GM19023 (cell line): Measurements from ENCODE around the gene MLPH.

Source experiments
- ATAC-seq: cut with Tn5 transposase; IDR thresholded peaks from one replicate; pipeline ENCODE4 v1.9.1; 2021; ENCODE audit warnings: mild to moderate bottlenecking, moderate library complexity; ENCODE audit not compliant: unreplicated experiment

MLPH gene

DNA sequence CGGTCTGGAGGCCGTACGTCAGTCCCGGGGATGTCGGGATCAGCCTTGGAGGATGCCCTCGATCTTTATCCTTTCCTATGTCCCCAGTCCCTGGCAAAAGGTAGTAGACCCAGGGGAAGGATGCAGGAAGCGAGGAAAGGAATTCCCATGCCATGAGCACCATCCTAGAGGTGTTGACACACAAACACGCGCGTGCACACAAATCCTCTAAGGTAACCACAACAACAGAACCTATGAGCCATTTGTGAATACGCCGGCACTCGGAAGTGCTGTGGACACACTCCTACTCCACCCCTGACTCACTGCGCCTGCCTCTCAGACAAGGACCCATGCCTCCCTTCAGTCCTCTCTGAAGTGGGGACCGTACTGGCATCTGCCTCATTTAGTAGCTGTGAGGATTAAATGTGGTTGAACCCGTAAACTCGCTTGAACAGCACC lies 11.3 kb upstream of the MLPH start:
- no peak for ATAC-seq

DNA sequence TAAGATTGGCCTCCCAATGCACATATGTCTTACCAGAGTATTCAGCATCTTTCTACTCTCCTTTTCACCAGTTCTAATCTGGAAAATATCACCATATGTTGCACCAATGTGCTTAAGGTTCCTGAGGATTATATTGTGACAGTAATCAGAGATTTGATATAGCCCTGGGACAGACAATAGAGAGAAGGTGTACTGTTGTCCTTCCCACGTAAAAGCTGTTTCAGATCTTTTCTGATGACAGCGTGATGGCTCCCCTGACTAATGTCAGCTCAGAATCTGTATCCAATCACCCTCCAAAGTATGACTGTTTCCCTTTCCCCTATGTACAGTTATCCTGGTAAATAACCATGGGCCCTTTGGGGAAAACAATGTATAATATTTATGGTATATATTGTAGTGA lies 9.0 kb upstream of the MLPH start:
- no peak for ATAC-seq

DNA sequence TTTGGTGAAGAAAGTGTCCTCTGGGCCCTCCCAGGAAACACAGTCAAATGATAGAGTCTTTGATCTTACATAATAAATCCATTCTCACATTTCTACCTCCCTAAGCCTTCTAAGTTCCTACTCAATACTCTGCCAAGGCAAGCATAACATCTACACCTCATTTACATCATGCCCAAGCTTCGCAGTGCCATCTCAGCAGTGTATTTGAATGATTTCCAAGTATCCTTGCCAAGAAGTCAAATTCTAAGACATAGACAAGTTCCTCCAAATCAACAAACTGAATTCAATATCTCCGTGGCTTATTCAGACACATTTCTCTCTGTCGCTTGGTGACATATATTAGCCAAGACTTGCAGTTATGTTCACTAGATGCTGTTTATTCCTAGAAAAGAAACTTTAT lies 8.1 kb upstream of the MLPH start:
- ATAC-seq: no peak

DNA sequence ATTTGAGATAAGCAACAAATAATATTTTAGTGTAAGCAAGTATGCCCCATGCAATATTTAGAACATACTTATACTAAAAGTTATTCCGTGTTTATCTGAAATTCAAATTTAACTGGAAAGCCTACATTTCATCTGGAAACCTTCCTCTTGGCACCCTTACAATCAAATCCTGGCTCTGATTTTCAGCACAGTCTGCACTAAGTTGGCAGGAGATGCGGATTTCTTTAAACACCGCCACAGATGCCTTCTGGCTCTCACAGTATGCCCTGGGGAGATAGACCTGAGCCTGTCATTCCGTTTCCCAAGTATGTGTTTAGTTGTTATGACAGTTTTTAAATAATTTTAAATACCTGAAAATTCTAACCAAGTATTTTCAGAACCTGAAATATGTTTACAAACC lies 7.3 kb upstream of the MLPH start:
- no peak for ATAC-seq

DNA sequence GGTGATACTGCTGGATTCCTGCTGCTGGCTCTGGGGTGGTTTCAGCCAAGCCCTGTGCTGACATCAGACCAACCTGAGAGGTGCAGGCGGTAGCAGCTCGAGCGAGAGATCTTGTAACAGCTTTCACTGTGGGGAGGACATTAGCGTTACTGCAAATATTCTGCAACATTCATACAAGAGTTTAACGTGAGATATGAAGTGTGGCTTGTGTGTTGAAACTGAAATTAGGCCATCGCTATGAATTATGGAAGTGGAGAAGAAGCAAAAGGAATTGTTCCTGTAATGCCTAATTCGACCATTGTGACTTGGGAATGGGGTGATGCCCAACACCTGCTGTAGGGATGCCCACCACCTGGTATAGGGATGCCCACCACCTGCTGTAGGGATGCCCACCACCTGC lies 6.5 kb upstream of the MLPH start:
- ATAC-seq: no peak

DNA sequence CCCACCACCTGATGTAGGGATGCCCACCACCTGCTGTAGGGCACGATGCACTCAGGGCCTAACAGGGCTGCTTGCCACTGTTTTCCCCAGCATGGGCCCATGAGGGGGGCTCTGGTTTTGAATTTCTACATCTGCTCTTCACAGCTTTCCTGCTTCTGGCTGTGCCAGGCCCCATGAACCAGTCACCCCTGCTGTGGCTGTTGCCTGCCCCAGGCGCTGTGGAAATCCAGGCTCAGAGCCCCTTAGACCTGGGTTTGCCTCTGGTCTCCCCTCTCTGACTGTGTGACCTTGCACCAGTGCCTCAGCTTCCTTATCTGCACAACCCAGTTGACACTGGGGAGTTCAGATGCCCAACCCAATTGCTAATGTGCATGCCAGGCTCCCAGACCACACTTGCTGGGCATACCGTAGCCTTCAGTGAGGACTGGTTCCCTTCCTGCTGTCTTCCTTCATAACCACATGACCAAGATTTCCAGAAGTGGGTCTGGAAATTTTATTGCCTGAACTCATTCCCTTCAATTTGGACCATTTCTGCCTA lies 6.0 kb upstream of the MLPH start:
- no peak for ATAC-seq

DNA sequence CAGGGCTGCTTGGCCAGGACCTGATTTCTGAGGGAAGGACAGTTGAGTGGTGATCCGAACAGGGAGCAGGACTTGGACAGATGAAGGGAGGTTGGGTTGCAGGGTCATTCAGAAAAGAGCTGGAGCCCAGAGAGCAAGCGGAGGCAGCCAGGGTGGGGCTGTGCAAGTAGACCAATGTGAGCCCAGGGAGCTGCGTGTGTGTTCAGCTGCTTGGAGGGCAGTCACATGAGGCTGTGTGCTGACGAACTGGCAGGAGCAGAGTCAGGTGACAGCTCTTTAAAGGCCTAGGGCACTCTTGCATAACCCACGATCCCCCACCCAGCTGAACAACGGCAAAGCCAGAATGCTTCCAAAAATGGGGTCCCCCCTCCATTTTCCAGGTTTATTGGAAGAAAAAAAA lies 4.6 kb upstream of the MLPH start:
- ATAC-seq: no peak

DNA sequence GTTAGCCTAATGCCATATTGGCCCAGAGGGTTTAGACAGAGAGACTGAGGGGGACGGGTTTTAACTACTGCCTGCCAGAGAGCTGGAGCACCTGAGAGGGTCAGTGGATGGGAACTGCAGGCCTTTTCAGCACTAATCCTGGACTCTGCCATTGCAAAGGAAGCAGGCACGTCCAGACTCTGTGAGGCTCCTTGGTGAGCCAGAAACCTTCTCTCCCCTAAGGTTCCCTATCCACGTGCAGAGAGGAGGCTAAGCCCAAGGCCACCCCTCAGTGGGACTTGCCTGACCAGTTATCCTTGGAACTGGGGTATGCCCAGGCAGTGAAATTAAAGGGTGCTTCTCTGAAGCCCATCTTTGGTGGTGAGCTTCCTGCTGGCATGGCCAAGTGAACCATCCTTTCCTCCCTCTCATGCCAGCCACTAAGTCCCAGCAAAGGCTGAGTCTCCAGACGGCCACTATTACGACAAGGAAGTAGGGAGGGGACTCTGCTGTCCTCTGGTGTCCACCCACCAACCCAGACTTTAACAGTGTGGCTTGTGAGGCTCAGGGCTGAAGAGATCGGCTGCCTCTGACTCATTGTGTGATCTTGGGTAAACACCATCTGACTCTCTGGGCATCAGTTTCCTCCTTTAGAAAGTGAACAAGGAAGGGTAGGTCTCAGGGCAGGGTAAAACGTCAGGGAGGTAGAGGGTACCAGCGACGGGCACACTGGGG lies 3.9 kb upstream of the MLPH start:
- ATAC-seq: no peak

DNA sequence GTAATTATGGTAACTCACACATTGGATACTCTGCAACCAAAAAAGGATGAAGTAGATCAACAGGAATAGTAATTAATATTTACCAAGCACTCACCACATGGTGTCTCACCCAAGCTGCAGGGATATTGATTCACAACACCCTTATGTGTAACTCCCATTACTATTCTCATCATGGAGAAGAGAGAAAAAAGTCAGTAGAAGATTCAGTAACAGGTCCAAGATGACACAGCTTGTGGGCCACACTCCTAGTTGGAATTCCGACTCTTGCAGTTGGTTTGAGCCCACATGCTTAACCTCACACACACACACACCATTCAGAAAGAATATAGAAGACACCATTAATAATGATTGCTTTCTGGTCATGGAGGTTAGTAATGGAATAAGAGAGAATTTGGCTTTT lies 1.7 kb upstream of the MLPH start:
- no peak for ATAC-seq

DNA sequence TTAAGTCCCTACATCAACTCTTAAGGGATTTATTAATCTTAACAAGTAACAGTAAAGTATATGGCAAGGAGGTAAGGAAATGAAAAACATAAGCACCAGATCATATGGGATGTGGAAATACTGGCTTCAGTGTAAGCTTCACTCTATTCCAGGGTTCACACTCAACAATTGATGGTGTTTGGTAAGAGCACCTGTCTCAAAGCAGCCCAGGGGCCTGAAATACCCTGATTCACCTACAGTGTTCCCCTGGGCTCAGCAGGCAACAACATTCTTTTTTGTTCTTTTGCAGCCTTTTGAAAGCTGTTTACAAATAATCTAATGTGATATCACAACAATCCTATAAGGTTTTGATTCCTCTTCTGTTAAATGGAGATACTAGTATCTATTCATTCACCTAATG lies 1.2 kb upstream of the MLPH start:
- no peak for ATAC-seq

DNA sequence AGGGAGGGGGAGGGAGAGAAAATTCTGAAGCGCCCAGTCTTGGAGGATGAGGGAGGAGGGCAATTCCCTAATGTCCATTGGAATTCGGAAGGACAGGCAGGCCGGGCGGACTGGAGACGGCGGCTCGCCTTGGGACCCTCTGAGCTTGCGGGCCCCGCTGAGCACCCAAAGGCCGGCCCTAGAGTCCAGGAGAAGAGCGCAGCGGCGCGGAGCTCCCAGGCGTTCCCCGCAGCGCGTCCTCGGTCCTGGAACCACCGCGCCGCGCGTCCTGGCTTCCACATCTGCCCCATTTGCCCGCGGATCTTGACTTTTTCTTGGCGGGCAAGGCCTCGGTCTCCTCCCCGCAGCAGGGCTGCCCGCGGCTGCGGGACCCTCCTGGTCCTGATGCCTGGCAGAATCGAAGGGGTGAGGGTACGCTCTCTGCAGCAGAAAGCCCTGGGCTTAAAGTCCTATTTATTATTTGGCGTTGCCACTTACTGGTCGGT lies 675 bp upstream of the MLPH start:
- no peak for ATAC-seq

DNA sequence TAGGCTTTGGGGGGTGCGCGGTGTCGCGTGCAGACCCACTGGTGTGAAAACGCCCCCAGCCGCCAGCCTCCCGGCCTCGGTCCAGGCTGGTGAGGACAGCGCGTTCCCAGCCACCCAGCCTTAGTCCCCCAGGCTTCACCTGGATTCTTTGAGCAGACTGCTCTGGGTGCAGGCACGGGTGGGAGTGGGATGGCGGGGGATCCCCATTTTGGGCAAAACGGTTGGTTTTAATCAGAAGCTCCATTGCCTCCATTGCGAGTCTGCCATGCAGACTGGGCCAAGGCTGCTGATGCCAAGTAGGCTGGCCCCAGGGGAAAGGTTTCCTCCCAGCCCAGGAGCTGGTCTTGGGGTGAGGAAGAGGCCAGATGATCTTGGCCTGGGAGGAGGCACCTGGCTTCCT lies 445 bp downstream of the MLPH start:
- ATAC-seq: no peak

DNA sequence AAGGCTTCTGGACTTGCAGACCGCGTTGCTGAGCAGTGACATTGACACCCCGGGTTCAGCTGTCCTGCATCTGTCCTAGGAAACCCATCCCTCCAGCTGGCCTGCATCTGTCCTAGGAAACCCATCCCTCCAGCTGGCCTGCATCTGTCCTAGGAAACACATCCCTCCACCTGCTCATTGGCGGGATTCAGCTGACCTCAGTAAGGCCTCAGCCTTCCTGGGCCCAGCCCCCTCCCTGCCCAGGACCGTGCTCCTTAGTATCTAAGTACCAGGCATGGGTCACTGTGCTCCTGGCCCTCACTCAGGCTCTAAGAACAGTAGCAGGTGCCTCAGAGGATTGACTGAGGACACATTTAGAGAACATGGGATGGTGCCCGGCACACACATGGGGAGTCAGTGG lies 1.2 kb downstream of the MLPH start:
- no peak for ATAC-seq

DNA sequence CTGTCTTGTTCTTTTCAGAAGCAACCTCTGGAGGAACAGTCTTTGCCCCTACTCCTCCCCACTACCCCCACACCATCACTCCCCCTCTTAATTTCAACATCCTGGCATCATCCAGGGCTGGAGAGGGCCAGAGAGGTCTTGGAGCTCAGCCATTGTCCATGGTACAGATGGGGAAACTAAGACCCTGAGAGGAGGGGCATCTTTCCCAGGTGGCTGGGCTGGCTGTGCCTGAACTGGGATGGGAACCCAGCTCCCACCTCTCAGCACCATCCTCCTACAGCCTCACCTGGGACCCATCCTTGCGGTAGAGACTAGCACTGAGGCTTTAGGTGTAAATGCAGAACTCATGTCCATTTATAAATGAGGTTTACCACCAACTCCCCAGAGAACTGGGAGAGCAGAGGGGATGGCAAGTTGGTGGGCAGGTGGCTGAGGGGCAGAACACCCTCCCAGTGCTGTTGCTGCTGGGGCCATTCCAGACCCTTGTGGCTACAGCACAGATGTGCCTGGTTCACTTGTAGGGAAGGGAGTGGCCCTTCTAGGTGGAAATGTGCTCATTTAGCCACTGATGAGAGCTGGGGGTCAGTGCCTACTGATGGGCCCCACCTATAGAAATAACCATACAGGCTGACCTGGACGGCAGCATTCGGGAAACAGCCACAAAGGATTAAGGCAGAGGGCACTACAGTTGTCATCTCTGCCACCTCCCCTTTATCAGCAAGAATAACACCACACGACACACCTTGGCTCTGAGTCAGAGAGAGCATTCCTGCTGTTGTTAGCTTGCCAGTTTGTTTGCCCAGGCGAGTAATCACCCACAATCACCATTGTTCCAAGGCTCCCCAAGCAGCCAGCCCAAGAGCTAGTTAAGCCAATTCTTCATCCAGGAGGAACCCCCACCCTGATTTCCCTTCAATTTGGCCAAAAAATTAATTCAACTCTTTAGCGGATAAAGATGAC lies 2.1 kb downstream of the MLPH start:
- ATAC-seq: no peak

DNA sequence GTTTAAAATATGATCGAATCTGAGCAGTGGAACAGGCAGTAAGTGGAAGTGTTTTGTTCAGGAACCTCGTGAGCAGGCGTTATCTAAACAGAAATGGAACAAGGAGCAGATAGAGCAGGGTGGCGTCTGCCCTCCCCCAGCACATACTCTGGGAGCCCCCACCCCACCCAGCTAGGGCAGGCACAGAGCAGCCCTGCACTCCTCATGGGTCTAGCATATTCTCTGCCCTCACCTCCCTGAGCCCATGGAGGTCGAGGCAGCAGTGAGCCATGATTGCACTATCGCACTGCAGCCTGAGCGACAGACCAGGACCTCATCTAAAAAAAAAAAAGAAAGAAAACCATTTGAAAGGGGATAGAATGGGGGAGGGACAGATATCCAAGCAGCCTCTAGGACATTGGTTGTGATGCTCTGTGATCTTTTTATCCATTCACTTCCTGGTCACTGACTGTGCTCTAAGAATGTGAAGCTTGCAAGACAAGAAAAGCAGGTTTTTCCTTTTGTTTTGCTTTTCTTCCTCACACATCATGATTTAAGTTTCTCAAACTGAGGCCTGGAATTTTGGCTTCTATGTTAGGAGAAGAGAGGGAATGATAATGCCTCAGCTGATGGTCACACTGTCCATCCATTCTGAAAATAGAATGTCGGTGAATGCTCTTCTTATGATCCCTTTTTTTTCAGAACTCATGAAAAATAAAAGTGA lies 3.1 kb downstream of the MLPH start:
- ATAC-seq: no peak

DNA sequence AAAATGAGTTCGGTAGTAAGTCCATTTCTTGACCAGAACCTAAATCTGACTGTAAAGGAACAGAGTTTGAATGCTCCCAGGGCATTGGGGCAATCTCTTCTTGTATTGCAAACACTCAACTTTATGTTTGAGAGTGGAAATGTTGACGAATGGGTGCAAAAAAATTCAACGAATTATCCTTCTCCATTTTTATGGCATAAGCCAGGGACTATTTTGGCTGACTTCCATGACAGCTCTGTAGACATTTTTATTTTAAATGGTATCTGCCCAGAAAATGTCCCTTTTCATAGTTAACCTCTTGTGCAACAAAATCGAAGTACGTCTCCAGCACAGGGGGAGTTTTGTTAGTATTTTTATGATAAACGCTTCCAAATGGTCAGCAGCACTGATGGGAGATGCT lies 3.7 kb downstream of the MLPH start:
- no peak for ATAC-seq

DNA sequence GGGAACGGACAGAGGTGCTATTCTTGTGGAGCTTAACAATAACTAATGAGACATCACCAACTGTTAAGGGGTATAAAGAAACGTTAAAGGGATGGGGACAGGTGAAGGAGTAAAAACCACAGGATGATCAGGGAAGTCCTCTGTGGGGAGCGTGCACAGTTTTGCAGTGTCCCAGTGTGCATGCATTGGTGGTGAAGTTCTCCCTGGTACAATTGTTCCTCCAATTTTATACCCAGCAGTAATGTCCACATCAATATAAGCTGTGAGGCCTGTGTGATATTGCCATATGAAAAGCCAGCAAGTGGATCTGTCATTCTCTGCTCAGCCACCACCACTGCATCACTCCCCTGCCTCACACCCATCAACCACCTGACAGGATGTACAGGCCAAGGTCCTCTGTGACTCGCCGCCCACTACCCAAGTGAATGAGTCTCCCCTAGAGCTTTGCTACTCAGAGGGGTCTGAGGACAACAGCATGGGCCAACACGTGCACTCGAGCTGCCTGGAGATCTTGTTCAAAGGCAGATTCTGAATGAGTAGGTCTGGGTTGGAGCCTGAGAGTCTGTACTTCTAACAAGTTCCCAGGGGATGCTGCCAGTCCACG lies 4.6 kb downstream of the MLPH start:
- ATAC-seq: no peak

DNA sequence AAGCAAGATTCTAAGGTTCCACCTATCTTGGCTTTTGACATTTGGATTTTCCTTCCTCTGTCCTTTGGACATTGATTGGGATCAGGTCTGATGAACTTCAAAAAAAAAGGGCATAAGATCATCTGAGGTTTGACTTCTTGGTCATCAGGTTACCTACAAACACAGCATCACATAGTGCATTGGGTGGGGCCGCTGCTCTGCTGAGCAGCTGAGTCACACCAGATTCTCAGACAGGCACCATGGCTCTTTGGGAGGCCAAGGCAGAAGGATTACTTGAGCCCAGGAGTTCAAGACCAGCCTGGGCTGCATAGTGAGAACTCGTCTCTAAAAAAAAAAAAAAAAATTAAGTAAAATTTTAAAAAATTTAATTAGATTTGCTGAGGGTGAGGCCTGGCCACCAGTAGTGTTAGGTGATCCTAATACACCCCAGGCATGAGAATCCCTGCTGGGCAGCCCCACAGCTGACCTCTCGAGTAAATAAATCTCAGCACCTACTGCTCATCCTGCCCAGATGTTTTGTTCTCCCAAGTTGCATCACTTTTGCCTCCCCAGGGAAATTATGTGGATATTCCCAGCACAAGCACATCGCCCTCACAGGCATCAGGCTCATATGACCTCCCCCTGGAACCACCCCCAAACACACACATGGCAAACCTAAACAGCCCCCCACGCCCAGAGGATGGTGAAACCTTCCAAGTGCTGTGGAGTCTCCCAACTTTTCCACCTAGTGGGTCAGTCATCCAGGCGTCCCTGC lies 5.3 kb downstream of the MLPH start:
- ATAC-seq: no peak

DNA sequence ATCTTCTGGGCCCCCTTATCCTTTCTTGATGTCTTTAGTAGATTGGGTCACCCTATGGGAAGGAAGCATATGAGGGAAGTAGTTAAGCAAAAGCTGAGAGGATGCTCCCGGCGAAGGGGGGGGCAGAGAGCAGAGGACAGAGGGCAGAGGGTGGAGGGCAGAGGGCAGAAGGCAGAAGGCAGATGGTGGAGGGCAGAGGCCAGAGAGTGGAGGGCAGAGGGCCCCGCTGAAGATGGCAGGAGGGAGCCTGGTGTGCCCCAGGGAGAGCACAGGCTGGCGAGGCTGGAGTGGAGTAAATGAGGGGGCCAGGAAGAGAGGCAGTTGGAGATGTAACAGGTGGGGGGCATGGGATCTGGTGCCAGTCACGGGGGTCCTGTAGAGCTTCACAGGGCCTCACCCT lies 7.0 kb downstream of the MLPH start:
- ATAC-seq: no peak

DNA sequence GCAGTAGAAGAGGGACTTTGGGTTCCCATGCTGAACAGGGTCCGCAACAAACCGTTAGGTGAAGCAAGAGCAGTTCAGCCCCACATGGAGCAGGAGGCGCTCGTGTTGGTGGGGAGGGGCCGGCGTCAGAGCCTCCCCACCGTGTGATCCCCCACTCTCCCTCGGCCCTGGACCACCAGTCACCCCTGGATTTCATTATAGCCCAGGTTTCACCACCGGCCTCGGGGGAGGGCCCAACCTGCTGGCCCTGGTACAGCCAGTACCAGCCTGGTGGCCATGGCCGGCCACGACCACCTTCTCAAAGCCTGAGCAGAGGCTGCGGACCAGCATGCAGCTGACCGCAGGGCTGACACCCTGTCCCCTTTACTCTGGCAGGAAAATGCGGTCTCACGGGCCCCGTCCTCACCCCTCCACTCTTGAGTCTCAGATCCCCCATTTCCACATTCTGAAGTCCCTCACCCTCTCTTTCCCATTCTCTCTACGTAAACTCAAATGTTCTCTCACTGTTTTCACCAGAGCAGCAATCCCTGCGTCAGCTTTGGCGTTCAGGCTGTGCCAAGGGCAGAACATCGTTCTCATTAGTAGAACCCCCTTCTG lies 8.6 kb downstream of the MLPH start:
- ATAC-seq: no peak
